CD4-positive, alpha-beta T cell treated with Interleukin-4 for 4 hours (primary cell): ENCODE measurements around the gene GPRIN2.

ENCODE experiments used
- DNase-seq: peaks from one replicate; pipeline ENCODE4 v3.0.0-alpha.2; 2020

GPRIN2 gene

GRCh38 chr10:46547541-46548497, 8.6 kb downstream of the GPRIN2 start:
- DNase-seq = no peak

DNA sequence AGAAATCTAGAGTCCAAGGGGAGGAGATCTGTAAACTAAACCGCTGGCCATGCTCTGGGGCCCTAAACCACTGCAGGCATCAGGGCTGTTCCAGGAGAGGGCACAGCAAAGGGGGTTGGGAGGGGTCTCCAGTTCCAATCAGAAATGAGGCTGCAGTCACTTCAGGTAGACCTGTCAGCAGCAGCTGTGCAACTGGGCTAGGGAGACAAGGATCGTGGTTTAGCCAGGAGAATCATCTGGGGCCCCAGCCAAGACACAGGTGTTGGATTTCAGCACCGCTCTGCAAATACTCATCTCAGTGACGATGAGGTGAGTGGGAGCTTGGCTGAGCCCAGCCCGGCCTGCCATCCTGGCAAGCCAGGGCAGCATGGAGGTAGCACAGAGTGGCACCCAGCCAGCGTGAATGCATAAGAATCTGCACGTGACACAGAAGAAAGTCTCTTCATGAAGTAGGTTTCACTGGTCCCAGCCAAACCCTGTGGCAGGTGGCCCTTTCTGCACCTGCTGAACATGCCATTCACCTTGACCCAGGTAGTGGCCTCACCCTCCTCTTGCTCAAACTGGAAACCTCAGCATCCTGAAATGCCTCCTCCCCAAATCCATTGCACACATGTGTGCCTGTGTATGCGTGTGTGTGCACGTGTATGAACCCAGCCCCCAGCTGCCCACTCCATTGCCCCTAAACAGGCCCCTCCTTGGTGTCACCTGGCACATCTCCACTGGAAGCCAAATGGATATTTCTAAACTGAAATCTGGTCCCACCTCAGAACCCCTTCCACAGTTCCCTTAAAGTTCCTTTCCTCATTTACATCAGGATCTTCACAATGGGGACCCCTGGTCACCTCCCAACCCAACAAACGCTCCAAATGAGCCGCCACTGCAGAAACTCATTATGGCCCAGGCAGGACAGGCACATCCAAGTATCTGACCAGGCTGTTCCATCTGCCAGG, 9.6 kb downstream of the GPRIN2 start:
- no peak for DNase-seq

- DNase-seq = no peak
Measured at GRCh38 chr10:46545861-46546590, 10.4 kb downstream of the GPRIN2 start.

- no peak for DNase-seq
Measured at GRCh38 chr10:46544989-46545791, 11.3 kb downstream of the GPRIN2 start.

- no peak for DNase-seq
Measured at GRCh38 chr10:46543466-46544377, 12.7 kb downstream of the GPRIN2 start.

DNA sequence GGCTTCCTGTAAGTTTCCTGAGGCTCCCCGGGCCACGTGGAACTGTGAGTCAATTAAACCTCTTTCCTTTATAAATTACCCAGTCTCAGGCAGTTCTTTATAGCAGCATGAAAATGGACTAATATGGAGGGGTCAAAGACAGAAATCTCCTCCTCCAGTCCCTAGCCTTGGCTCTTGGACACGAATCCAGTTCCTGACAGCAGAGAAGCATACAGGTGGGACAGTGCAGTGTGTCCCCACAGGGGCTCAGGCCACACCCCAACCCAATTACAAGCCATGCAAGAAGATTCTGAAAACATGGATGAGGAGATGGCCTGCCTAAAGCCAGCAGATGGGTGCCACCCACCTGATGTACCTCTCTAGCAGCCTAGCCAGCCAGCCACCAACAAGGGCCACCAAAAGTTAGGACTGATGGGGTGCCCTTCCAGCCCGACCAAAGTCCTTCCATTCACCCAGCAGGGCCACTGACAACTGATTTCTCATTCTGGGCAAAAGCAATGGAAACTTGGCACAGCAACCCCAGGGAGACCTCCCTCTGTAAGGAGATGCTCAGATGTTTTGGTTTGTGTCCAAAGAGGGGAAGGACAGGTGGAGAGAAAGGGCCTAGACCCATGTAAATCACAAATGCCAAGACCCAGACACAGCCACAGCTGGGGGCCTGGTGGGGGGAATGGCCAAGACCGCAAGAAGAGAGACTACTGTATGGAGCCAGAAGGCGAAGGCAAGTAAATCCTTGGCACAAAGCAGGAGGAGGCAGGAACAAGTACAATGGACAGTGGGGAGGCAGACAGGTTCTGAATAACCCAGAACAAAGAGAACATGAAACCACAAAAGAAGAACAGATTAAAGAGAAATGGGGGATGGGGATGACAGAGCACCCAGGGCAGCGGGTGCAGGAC, 13.6 kb downstream of the GPRIN2 start:
- no peak for DNase-seq

DNA sequence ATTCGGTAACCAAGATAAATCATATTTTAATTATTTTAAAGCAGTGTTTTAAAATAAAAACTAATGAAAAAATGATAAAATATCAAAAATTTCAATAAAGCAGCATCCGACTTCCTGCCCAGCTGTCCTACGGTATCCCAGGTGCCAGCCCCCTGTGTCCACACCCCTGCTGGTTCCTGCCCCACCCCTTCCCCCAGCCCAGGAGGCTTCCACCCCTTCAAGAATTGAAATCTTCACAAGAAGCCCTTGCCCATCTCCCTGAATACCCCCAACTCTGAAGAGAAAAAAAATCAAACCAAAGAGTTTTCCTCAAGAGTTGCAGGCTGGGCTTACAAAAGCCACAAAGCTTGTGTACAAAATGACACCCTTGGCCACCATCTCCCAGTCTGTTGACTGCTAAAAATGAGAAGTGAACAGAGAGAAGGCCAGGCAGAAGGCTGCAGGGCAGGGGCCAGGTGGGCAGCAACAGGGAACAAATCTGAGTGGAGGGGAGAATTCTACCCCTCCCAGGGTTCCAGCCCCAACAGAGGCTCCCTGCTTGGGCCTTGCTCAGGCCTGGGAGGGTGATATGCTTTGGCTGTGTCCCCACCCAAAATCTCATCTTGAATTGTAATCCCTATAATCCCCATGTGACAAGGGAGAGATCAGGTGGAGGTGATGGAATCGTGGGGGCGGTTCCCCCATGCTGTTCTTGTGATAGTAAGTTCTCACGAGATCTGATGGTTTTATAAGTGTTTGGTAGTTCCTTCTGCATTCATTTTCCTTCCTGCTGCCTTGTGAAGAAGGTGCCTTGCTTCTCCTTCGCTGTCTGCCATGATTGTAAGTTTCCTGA, 14.5 kb downstream of the GPRIN2 start:
- no peak for DNase-seq

DNA sequence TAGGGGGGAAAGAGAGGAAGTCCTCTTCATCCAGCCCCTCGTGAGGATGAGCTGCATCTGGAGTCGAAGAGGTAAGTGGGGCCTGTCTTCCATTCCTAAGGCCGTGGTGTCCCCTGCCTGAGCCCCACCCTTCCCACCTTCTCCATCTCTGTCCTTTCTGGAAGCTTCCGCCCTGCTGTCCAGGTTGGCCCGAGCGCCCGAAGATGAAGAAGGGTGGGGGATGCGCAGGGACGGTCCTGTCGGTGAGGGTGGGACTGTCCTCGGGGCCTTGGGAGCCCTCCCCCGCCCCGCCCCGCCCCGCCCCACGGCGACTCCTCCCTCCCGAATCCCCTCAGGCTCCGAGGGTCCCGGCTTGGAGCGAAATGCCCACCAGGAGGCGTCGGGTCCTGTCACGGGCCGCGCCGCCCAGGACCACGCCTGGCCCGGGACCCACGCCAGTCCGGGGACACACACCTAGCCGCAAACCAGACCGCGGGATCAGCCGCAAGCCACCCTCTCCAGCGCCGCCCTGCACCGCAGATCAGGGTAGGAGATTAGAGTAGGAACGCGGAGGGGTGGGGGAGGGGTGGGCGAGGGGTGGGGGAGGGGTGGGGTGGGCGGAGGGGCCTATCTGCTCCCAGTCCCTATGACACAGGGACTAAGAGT, 15.3 kb downstream of the GPRIN2 start:
- DNase-seq = no peak

DNA sequence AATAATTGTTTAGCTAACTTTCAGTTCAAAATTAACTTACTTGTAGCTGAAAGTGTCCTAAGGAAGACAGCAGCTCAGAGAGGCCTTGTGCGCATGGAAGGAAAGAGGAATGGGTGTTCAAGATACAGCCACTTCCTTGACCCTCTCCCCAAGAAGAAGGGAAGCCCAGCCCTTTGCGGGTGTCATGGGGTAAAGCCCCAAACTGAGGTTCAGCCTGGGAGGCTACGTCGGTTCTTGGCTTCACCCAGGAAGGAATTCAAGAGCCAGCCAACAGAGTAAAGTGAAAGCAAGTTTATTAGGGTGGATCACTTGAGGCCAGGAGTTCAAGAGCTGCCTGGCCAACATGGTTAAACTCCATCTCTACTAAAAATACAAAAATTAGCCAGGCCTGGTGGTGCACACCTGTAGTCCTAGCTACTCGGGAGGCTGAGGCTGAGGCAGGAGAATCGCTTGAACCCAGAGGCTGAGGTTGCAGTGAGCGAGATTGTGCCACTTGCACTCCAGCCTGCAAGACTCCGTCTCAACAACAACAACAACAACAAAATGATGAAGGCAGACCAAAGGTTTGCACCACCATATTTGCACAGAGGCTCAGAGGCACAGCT, 15.9 kb downstream of the GPRIN2 start:
- DNase-seq = no peak

- DNase-seq = no peak
Measured at GRCh38 chr10:46539596-46540411, 16.7 kb downstream of the GPRIN2 start.

DNA sequence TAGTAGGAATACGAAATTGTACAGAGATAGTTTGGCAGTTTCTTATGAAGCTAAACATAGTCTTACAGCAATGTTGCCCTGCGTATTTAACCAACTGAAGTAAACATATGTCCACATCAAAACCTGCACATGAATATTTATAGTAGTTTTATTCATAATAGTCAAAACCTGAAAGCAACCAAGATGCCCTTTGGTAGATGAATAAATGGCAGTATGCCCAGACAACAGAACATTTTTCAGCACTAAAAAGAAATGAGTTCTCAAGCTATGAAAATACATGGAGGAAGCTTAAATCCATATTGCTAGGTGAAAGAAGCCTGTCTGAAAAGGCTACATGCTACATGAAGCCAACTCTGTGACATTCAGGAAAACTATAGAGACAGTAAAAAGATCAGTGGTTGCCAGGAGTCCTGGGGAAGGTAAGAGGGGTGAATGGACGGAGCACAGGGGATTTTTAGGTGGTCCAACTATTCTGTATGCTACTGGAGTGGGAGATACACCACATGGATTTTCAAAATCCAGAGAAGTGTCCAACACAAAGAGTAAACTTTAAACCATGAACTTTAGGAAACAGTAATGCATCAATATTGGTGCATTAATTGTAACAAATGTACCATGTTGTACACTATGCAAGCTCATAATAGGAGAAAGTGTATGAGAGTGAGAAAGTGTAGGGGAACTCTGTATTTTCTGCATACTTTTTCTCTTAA, 17.6 kb downstream of the GPRIN2 start:
- DNase-seq = no peak

DNA sequence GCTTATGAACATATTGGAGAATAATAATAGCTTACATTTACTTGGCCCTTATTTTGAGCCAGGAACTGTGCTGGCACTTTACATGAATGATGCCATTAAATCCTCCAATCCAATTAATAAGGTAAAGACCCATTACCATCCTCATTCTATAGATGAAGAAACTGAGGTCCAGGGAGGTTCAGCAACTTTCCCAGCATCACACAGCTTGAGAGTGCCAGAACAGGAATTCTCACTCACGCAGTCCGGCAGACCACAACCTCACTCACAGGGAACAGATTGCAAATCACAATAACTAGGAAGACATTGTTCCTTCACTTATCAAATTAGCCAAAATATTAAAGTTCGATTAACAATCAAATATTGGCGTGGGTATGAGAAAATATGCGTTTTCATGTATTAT, 18.3 kb downstream of the GPRIN2 start:
- no peak for DNase-seq

GRCh38 chr10:46537309-46537708, 19.1 kb downstream of the GPRIN2 start:
- DNase-seq = no peak

DNA sequence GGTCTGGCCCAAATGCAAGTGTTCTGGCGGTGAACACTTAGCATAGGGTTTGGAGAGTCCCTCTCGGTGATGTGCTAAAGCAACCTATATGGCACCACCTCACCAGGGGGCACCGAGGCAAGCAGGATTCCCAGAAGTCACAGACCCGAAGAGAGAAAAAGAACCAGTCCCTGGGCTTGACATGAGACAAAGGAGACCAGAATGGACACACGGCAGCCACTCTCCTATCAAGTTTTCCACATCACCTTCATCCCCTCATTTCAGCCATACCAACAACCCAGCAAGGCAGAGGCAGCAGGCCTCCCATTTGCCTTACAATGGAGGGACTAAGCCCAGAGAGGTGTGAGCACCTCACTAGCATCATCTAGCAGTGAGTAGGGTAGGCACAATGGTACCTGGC, 19.7 kb downstream of the GPRIN2 start:
- DNase-seq = no peak

DNA sequence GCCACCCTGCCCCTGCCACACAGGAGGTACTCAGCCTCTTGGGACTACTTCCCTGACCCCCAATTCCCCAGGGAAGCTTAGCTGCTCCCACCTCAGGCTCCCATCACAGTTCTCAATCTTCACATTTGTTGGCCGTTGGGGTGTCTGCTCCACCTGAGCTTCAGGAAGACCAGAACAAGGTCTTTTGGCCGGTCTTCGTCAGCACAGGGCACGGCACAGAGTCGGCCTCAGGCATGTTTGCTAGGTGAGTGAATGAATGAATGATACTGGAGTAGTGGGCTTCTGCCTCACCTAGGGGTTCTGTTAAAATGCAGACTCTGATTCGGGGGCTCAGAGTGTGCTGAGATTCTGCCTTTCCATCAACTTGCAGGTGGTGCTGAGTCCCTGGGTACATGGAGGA, 20.3 kb downstream of the GPRIN2 start:
- no peak for DNase-seq

- no peak for DNase-seq
Measured at GRCh38 chr10:46534828-46535524, 21.5 kb downstream of the GPRIN2 start.
